Nephron progenitor cell (in vitro differentiated cells): ENCODE data around the gene CRIP2.

Experiments used
- DNase-seq: peaks from one replicate; pipeline ENCODE4 v3.0.0; 2021
- H3K27ac Mint-ChIP-seq: 2 replicates; pipeline ENCODE4 v1.8.0; 2021; ENCODE audit warnings: mild to moderate bottlenecking, moderate library complexity, mixed read lengths
- H3K27me3 Mint-ChIP-seq: 2 replicates; pipeline ENCODE4 v1.8.0; 2021; ENCODE audit warnings: mild to moderate bottlenecking, low read depth, mixed read lengths; ENCODE audit not compliant: poor library complexity
- H3K36me3 Mint-ChIP-seq: 2 replicates; pipeline ENCODE4 v1.8.0; 2021; ENCODE audit warnings: low read depth, mixed read lengths
- H3K4me1 Mint-ChIP-seq: 2 replicates; pipeline ENCODE4 v1.8.0; 2021; ENCODE audit warnings: mixed read lengths
- H3K4me3 Mint-ChIP-seq: 2 replicates; pipeline ENCODE4 v1.8.0; 2021; ENCODE audit warnings: mild to moderate bottlenecking, moderate library complexity, mixed read lengths
- H3K9me3 Mint-ChIP-seq: 2 replicates; pipeline ENCODE4 v1.8.0; 2021; ENCODE audit warnings: mild to moderate bottlenecking, moderate library complexity, mixed read lengths
- TF ChIP-seq, protein P1 (sequence below): fragments of 200-600 bp; sonication (generic); IDR thresholded peaks from 2 replicates; pipeline ENCODE4 v1.5.0; 2021; ENCODE audit warnings: antibody characterized with exemption

Gene CRIP2

DNA sequence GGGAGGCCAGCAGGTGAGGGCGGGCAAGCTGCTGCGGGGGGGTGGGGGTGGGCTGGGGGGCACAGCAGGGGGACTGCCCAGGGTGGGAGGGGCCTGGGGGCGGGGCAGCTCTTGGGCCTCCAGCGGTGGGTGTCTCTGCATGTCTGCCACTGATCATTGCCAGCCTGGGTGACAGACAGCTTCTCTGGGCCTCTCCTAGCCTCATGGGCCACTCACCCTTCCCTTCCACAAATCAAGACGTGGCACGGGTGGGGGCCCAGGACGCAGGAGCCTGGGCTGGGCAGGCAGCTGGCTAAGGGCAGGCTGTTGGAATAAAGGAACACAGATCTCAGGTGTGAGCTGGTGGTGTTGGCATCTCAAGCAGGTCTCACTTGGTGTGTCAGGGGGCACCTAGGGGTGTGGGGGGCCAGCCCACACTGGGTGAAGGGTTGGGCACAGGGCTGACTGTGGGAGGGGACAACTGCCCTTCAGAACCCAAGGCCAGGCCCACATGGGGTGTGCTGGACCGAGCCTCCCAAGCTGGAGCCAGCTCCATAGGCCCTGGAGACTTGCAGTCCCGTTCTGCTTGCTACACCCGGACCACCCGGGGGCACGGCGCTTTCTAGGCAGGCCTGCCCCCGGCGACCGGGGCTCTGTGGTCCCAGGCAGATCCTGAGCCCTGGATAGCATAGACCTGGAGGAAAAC is 19.4 kb downstream of the CRIP2 start:
- Mint-ChIP-seq H3K9me3 (no peaks in the 10 kb centered on the region), H3K4me3 (no peak overlapping the region), H3K27ac (no peak overlapping the region), H3K4me1 (peaks cover 12% of the 10 kb centered on the region), H3K36me3 (no peaks in the 10 kb centered on the region), H3K27me3 (peaks cover 7% of the 10 kb centered on the region)
- TF ChIP-seq, protein P1, sequence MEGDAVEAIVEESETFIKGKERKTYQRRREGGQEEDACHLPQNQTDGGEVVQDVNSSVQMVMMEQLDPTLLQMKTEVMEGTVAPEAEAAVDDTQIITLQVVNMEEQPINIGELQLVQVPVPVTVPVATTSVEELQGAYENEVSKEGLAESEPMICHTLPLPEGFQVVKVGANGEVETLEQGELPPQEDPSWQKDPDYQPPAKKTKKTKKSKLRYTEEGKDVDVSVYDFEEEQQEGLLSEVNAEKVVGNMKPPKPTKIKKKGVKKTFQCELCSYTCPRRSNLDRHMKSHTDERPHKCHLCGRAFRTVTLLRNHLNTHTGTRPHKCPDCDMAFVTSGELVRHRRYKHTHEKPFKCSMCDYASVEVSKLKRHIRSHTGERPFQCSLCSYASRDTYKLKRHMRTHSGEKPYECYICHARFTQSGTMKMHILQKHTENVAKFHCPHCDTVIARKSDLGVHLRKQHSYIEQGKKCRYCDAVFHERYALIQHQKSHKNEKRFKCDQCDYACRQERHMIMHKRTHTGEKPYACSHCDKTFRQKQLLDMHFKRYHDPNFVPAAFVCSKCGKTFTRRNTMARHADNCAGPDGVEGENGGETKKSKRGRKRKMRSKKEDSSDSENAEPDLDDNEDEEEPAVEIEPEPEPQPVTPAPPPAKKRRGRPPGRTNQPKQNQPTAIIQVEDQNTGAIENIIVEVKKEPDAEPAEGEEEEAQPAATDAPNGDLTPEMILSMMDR: no peak
- DNase-seq: no peak

DNA sequence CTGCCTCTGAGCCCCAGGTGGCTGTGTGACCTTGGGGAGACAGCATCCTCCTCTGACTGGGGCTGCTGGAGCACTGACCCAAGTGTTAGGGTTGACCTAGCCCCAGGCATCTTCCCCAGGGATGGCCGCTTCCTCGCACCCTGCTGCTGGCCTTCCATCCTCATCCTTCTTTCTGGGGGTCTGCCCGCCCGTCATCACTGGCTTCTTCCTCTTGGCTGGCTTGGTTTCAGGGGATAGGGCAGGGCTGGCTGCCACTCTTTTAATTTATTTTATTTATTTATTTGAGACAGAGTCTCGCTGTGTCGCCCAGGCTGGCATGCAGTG is 19.9 kb downstream of the CRIP2 start:
- Mint-ChIP-seq H3K9me3 (no peaks in the 10 kb centered on the region), H3K27me3 (peaks cover 5% of the 10 kb centered on the region), H3K27ac (no peak overlapping the region), H3K4me3 (no peak overlapping the region), H3K4me1 (peaks cover 7% of the 10 kb centered on the region), H3K36me3 (no peaks in the 10 kb centered on the region)
- TF ChIP-seq, protein P1: no peak
- DNase-seq: no peak

GRCh38 chr14:105495101-105495989 is 20.7 kb downstream of the CRIP2 start:
- Mint-ChIP-seq H3K9me3 (no peaks in the 10 kb centered on the region), H3K36me3 (no peaks in the 10 kb centered on the region), H3K27me3 (peaks cover 4% of the 10 kb centered on the region), H3K4me1 (peaks cover 10% of the 10 kb centered on the region), H3K27ac (no peak overlapping the region), H3K4me3 (no peak overlapping the region)
- no peak for DNase-seq
- TF ChIP-seq, protein P1: no peak

GRCh38 chr14:105495990-105496830 is 21.6 kb downstream of the CRIP2 start:
- Mint-ChIP-seq H3K36me3 (no peaks in the 10 kb centered on the region), H3K9me3 (no peaks in the 10 kb centered on the region), H3K4me1 (peaks cover 10% of the 10 kb centered on the region), H3K27me3 (no peaks in the 10 kb centered on the region), H3K27ac (no peak overlapping the region), H3K4me3 (no peak overlapping the region)
- DNase-seq: no peak
- TF ChIP-seq, protein P1: no peak

DNA sequence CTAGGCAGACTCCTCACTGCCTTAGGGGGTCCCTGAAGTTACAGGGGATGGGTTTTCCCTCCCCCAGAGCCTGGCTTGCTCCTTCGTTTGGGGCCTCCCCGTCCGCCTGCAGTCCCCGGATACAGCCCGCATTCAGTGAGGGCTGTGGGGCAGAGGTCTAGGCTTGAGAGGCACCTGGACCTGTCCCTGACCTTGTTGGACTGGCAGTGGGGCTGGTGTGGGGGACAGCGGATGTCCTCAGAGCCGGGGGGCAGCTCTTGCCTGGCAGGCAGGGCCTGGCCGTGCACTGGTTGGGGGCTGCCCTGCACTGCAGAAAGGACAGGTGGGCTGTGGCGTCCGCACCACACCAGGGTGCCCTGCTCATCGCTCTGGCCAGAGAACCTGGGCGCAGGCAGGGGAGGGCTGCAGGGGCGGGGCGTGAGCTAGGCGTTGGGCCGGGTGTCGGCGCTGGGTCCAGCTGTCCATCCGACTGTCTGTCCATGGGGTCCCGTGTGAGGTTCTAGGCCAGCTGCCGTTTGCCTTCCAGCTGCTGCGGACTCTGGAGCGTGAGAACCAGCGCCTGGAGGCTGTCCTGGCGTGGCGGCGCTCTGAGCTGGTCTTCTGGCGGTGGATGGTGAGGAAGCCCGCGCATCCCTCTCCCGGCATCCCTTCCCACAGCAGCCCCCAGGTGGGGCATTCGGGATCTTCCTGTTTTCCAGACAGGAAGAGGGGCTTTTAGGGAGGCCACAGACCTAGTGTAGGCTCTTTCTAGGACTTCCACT is 22.4 kb downstream of the CRIP2 start:
- no peak for DNase-seq
- Mint-ChIP-seq H3K4me3 (no peak overlapping the region), H3K9me3 (no peaks in the 10 kb centered on the region), H3K36me3 (no peaks in the 10 kb centered on the region), H3K27ac (no peak overlapping the region), H3K27me3 (no peaks in the 10 kb centered on the region), H3K4me1 (peaks cover 5% of the 10 kb centered on the region)
- TF ChIP-seq, protein P1: no peak
